ENCODE results near the gene CCDC69.

- TF ChIP-seq CTCF (IDR thresholded peaks at IDR 0.05), result no peak
- no peak for TF ChIP-seq EZH2 (IDR thresholded peaks at IDR 0.05)
- no peak for TF ChIP-seq EZH2phosphoT487 (IDR thresholded peaks at IDR 0.05)
These were observed 76.9 kb downstream of the CCDC69 start for GRCh38 chr5:151147033-151147432.

Measured in neural progenitor cell (in vitro differentiated cells).